Stimulated activated naive CD8-positive, alpha-beta T cell treated with anti-CD3 and anti-CD28 coated beads, Interleukin-15, Interleukin-2, amounts not matched to agents 100 U/mL and 50 U/mL, for 24 hours (primary cell): ENCODE measurements around the gene ANKZF1.

Source experiments
- ATAC-seq: fragments of 150-1000 bp; cut with Tn5 transposase; one replicate; pipeline ENCODE4 v1.10.0; 2021
- DNase-seq: peaks from one replicate; pipeline ENCODE4 v3.0.0; 2021

Gene ANKZF1

GRCh38 chr2:219282943-219283581 lies 53.5 kb downstream of the ANKZF1 start:
- ATAC-seq (no peak), DNase-seq (no peak)

- no peak for ATAC-seq
Measured at GRCh38 chr2:219284501-219285372, 55.1 kb downstream of the ANKZF1 start.

GRCh38 chr2:219285373-219285735 lies 55.7 kb downstream of the ANKZF1 start:
- DNase-seq (no peak), ATAC-seq (no peak)

More at GRCh38 chr2:219284501-219285372, 55.1 kb downstream of the ANKZF1 start:
- DNase-seq = no peak

- ATAC-seq (no peak), DNase-seq (no peak)
Measured at GRCh38 chr2:219285894-219286425, 56.4 kb downstream of the ANKZF1 start.
